ENCODE measurements around the gene C19orf47.

C19orf47 gene

GRCh38 chr19:40365613-40366401, 17.6 kb upstream of the C19orf47 start:
- peak overlapping the region; percentile 43 for H3K4me3 ChIP-seq (ENCODE audit: insufficient read depth, low read length, poor library complexity, severe bottlenecking)
- H4K20me1 ChIP-seq (ENCODE audit: low read depth, low read length), result no peaks in the 10 kb centered on the region
- no peaks in the 10 kb centered on the region for H3F3A ChIP-seq (ENCODE audit: insufficient read depth)
- no peaks in the 10 kb centered on the region for H3K9me3 ChIP-seq (ENCODE audit: insufficient read depth, low read length)
- TF ChIP-seq CTCF (IDR thresholded peaks at IDR 0.05; ENCODE audit: insufficient read depth, low read length, poor library complexity, severe bottlenecking), result no peak
- TF ChIP-seq EZH2phosphoT487 (conservative IDR thresholded peaks at IDR 0.05; ENCODE audit: low read length), result no peak
- no peaks in the 10 kb centered on the region for H3K79me2 ChIP-seq (ENCODE audit: insufficient read depth, low read length)
- no peaks in the 10 kb centered on the region for H3K36me3 ChIP-seq (ENCODE audit: low read length)
- H3K27me3 ChIP-seq (ENCODE audit: low read length), result no peaks in the 10 kb centered on the region
- H3K27ac ChIP-seq (ENCODE audit: low read depth, low read length), result no peak overlapping the region
- peak overlapping the region; percentile 79 for H2AFZ ChIP-seq (ENCODE audit: low read depth, low read length, severe bottlenecking)
- peak overlapping the region; percentile 45 for H3K9ac ChIP-seq (ENCODE audit: low read length)
- H3K9me2 ChIP-seq (replicated peaks; ENCODE audit: insufficient read depth, low read length), result no peaks in the 10 kb centered on the region
- H3K4me2 ChIP-seq (ENCODE audit: low read depth, low read length, poor library complexity, severe bottlenecking), result peak overlapping the region; percentile 73

- Histone ChIP-seq H3K4me2 (ENCODE audit: low read depth, low read length, poor library complexity, severe bottlenecking) (peak overlapping the region; percentile 73), H3K79me2 (ENCODE audit: insufficient read depth, low read length) (no peaks in the 10 kb centered on the region), H3K27me3 (ENCODE audit: low read length) (no peaks in the 10 kb centered on the region), H4K20me1 (ENCODE audit: low read depth, low read length) (no peaks in the 10 kb centered on the region), H2AFZ (ENCODE audit: low read depth, low read length, severe bottlenecking) (peak overlapping the region; percentile 79), H3K36me3 (ENCODE audit: low read length) (no peaks in the 10 kb centered on the region), H3K4me3 (ENCODE audit: insufficient read depth, low read length, poor library complexity, severe bottlenecking) (peak overlapping the region; percentile 43), H3K27ac (ENCODE audit: low read depth, low read length) (no peak overlapping the region), H3K9ac (ENCODE audit: low read length) (peak overlapping the region; percentile 45), H3K9me3 (ENCODE audit: insufficient read depth, low read length) (no peaks in the 10 kb centered on the region), H3F3A (ENCODE audit: insufficient read depth) (no peaks in the 10 kb centered on the region), H3K9me2 (replicated peaks; ENCODE audit: insufficient read depth, low read length) (no peaks in the 10 kb centered on the region)
- no peak for TF ChIP-seq EZH2phosphoT487 (conservative IDR thresholded peaks at IDR 0.05; ENCODE audit: low read length)
- no peak for TF ChIP-seq CTCF (IDR thresholded peaks at IDR 0.05; ENCODE audit: insufficient read depth, low read length, poor library complexity, severe bottlenecking)
Observed at GRCh38 chr19:40365010-40365409, 16.8 kb upstream of the C19orf47 start.

- Histone ChIP-seq H3K27ac (ENCODE audit: low read depth, low read length) (no peak overlapping the region), H3K4me3 (ENCODE audit: insufficient read depth, low read length, poor library complexity, severe bottlenecking) (no peak overlapping the region), H3K9ac (ENCODE audit: low read length) (no peak overlapping the region), H3K4me2 (ENCODE audit: low read depth, low read length, poor library complexity, severe bottlenecking) (no peak overlapping the region), H3K79me2 (ENCODE audit: insufficient read depth, low read length) (no peaks in the 10 kb centered on the region), H2AFZ (ENCODE audit: low read depth, low read length, severe bottlenecking) (no peak overlapping the region), H3F3A (ENCODE audit: insufficient read depth) (no peaks in the 10 kb centered on the region), H3K9me3 (ENCODE audit: insufficient read depth, low read length) (no peaks in the 10 kb centered on the region), H3K36me3 (ENCODE audit: low read length) (no peaks in the 10 kb centered on the region), H3K9me2 (replicated peaks; ENCODE audit: insufficient read depth, low read length) (no peaks in the 10 kb centered on the region), H4K20me1 (ENCODE audit: low read depth, low read length) (no peaks in the 10 kb centered on the region), H3K27me3 (ENCODE audit: low read length) (no peaks in the 10 kb centered on the region)
- TF ChIP-seq CTCF (IDR thresholded peaks at IDR 0.05; ENCODE audit: insufficient read depth, low read length, poor library complexity, severe bottlenecking) (no peak), EZH2phosphoT487 (conservative IDR thresholded peaks at IDR 0.05; ENCODE audit: low read length) (no peak)
Observed at GRCh38 chr19:40363069-40363468, 14.9 kb upstream of the C19orf47 start.

Data from SU-DHL-6 (cell line).